CD4-positive, alpha-beta T cell (primary cell): ENCODE measurements around the gene INHBA. TPM values are rescaled to one million over a fixed set of nuclear protein-coding genes. Genes with fewer than 3 reads are reported as not detected.

Experiments used
- ATAC-seq: fragments of 200-7000 bp; cut with Tn5 transposase; one replicate; pipeline ENCODE4 v1.10.0; 2022; ENCODE audit warnings: mild to moderate bottlenecking; ENCODE audit not compliant: poor library complexity
- CTCF ChIA-PET: fragments of 350-600 bp; sonication (Branson Sonifier 250); formaldehyde crosslinking; loops from one replicate; lab custom pipeline; 2021; ENCODE audit warnings: antibody characterized with exemption, inconsistent platforms; lab: Charles Lee
- POLR2A ChIA-PET: fragments of 350-600 bp; sonication (Branson Sonifier 250); formaldehyde crosslinking; loops from one replicate; lab custom pipeline; 2021; ENCODE audit warnings: antibody characterized with exemption, inconsistent platforms; lab: Charles Lee
- DNase-seq, 14 experiments: peaks; one replicate each; pipeline ENCODE4 v3.0.0-alpha.2; 2013 to 2020; ENCODE audit warnings: mixed read lengths in 2 of 14
- H3K27ac ChIP-seq, 2 donors: one replicate each; pipeline versions ENCODE4 v1.5.1 to v1.7.0; 2013; ENCODE audit warnings: low read length in 2 of 2, low read depth in 1 of 2, mild to moderate bottlenecking in 1 of 2
- H3K27me3 ChIP-seq, 2 experiments: 1 replicate in 1 of 2; 2 replicates in 1 of 2; pipeline versions ENCODE4 v1.6.1 to v1.7.0; 2013; ENCODE audit warnings: low read length in 2 of 2, control low read depth in 1 of 2, mild to moderate bottlenecking in 1 of 2, moderate library complexity in 1 of 2; ENCODE audit not compliant: insufficient read depth in 2 of 2, control insufficient read depth in 1 of 2
- H3K36me3 ChIP-seq: one replicate; pipeline ENCODE4 v1.6.1; 2013; ENCODE audit warnings: low read length, control low read depth; ENCODE audit not compliant: insufficient read depth
- H3K4me1 ChIP-seq: one replicate; pipeline ENCODE4 v1.6.1; 2013; ENCODE audit warnings: low read length, control low read depth; ENCODE audit not compliant: insufficient read depth
- H3K4me3 ChIP-seq: one replicate; pipeline ENCODE4 v1.5.1; 2013; ENCODE audit warnings: mild to moderate bottlenecking, low read length, moderate library complexity
- H3K9me3 ChIP-seq, 2 experiments: 1 replicate in 1 of 2; 2 replicates in 1 of 2; pipeline versions ENCODE4 v1.6.1 to v1.7.0; 2013; ENCODE audit warnings: low read length in 2 of 2, mild to moderate bottlenecking in 2 of 2, control low read depth in 1 of 2, moderate library complexity in 1 of 2; ENCODE audit not compliant: control insufficient read depth in 1 of 2, insufficient read depth in 1 of 2
- H3K27ac Mint-ChIP-seq: one replicate; pipeline ENCODE4 v1.8.0; 2020; ENCODE audit warnings: mixed read lengths
- H3K27me3 Mint-ChIP-seq: one replicate; pipeline ENCODE4 v1.8.0; 2021; ENCODE audit warnings: mixed read lengths
- H3K36me3 Mint-ChIP-seq: one replicate; pipeline ENCODE4 v1.8.0; 2021; ENCODE audit warnings: low read depth, mixed read lengths
- H3K4me1 Mint-ChIP-seq: one replicate; pipeline ENCODE4 v1.8.0; 2021; ENCODE audit warnings: low read depth, mixed read lengths
- H3K4me3 Mint-ChIP-seq: one replicate; pipeline ENCODE4 v1.8.0; 2020; ENCODE audit warnings: mild to moderate bottlenecking, mixed read lengths
- H3K9me3 Mint-ChIP-seq: one replicate; pipeline ENCODE4 v1.8.0; 2020; ENCODE audit warnings: mixed read lengths
- intact Hi-C, 2 experiments: fragments of 100-400 bp; cut with DNase I in 1 of 2; cut with micrococcal nuclease in 1 of 2; formaldehyde crosslinking; loops; one replicate each; pipeline versions ENCODE4 v1.15.1 to v1.9.0; 2023 to 2025; cut with DNase I, micrococcal nuclease
- total RNA-seq, 174 experiments: library from RNA in 2 of 174; stranded (reverse) in 2 of 174; gene quantifications; one replicate each; pipeline ENCODE4 v1.2.3 and lab custom pipeline; 2021 to 2026
- TF ChIP-seq, protein P1 (sequence below): fragments of 200-600 bp; IDR thresholded peaks from one replicate; pipeline ENCODE4 v1.8.0; 2022; ENCODE audit warnings: antibody characterized with exemption, mild to moderate bottlenecking

INHBA gene
- total RNA-seq, 2 experiments from 2014 or later: not detected

DNA sequence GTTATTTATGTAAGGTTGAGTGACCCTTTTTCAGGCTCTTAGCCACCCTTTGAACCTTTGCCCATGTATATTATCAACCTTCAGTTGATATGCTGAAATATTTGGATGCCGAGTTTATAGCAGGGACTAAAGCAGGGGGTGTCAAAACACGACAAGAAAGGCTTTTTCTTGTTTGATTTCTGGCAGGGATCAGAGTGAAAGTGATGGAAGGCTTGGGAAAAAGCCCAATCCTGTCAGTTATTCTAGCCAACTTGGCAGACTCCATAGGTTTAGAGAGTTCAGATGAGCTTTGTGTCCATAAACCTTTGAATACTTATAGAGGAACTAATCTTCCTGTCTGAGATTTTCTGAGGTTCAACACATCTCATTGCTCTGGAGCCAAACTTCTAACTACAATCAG, 47.5 kb downstream of the INHBA start:
- no peak overlapping the region for H3K27ac Mint-ChIP-seq
- H3K4me1 ChIP-seq: no peaks in the 10 kb centered on the region
- ChIA-PET CTCF (no interaction called here), POLR2A (no interaction called here)
- H3K36me3 Mint-ChIP-seq: no peaks in the 10 kb centered on the region
- H3K9me3 ChIP-seq: no peaks in the 10 kb centered on the region
- H3K36me3 ChIP-seq: no peaks in the 10 kb centered on the region
- no peaks in the 10 kb centered on the region for H3K9me3 Mint-ChIP-seq
- H3K27ac ChIP-seq: no peak overlapping the region
- DNase-seq (no peak), ATAC-seq (no peak)
- H3K4me3 Mint-ChIP-seq: no peak overlapping the region
- H3K27me3 Mint-ChIP-seq: no peaks in the 10 kb centered on the region
- H3K4me3 ChIP-seq: no peak overlapping the region
- intact Hi-C loops: no loop called here
- H3K27me3 ChIP-seq: no peaks in the 10 kb centered on the region
- TF ChIP-seq, protein P1, sequence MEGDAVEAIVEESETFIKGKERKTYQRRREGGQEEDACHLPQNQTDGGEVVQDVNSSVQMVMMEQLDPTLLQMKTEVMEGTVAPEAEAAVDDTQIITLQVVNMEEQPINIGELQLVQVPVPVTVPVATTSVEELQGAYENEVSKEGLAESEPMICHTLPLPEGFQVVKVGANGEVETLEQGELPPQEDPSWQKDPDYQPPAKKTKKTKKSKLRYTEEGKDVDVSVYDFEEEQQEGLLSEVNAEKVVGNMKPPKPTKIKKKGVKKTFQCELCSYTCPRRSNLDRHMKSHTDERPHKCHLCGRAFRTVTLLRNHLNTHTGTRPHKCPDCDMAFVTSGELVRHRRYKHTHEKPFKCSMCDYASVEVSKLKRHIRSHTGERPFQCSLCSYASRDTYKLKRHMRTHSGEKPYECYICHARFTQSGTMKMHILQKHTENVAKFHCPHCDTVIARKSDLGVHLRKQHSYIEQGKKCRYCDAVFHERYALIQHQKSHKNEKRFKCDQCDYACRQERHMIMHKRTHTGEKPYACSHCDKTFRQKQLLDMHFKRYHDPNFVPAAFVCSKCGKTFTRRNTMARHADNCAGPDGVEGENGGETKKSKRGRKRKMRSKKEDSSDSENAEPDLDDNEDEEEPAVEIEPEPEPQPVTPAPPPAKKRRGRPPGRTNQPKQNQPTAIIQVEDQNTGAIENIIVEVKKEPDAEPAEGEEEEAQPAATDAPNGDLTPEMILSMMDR: no peak
- no peaks in the 10 kb centered on the region for H3K4me1 Mint-ChIP-seq

DNA sequence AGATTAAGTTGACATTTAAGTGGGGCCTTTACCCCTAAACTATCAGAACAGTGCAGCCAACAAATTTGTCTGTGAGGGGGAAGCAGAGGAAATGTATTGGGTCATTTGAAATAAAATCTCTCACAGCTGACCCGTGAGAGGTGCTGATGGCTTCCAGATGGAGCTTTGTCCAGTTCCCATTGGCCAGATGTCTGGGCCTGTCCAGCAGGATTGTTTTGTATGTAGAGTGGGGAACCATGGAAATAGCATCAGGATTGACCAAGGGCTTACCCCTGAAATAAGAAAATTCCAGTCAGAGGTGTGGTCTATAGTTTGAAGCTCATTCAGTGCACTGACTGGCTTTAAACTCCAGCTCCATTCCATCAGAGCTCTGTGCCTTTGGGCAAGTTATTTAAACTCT, 50.6 kb downstream of the INHBA start:
- Mint-ChIP-seq H3K4me3 (no peak overlapping the region), H3K36me3 (no peaks in the 10 kb centered on the region), H3K27ac (no peak overlapping the region), H3K9me3 (no peaks in the 10 kb centered on the region), H3K27me3 (no peaks in the 10 kb centered on the region), H3K4me1 (no peaks in the 10 kb centered on the region)
- no peaks in the 10 kb centered on the region for H3K4me1 ChIP-seq
- no peaks in the 10 kb centered on the region for H3K36me3 ChIP-seq
- no peaks in the 10 kb centered on the region for H3K27me3 ChIP-seq
- ATAC-seq (no peak), DNase-seq (no peak)
- H3K27ac ChIP-seq: no peak overlapping the region
- H3K4me3 ChIP-seq: no peak overlapping the region
- TF ChIP-seq, protein P1: no peak
- intact Hi-C loops: no loop called here
- CTCF ChIA-PET: interaction anchor here (1.2 kb wide), 1 partner anchor 15 kb away, joined by 4 read pairs; no protein-coding TSS in a partner anchor
- H3K9me3 ChIP-seq: no peaks in the 10 kb centered on the region
- POLR2A ChIA-PET: no interaction called here

DNA sequence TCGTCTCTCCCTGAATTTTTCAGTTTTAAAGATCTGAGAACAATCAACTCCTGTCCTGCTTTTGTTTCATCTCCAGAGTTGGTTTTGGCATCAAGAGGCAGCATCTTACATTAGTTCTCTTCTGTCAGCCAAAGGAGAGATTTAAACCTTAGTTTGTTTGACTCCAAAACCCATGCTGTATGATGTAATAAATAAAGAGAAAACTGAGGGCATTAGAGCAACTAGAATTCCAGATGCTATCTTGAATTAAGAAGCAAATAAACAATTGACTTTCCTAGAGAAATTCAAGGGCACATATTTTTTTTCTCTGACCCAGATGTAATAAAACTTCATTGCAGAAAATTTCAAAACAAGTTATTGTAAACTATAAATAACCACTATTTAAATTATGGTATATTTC, 54.4 kb downstream of the INHBA start:
- ATAC-seq: no peak
- Mint-ChIP-seq H3K4me1 (no peaks in the 10 kb centered on the region), H3K4me3 (no peak overlapping the region), H3K36me3 (no peaks in the 10 kb centered on the region), H3K27ac (no peak overlapping the region), H3K27me3 (no peaks in the 10 kb centered on the region), H3K9me3 (no peaks in the 10 kb centered on the region)
- H3K27me3 ChIP-seq: no peaks in the 10 kb centered on the region
- no peak overlapping the region for H3K4me3 ChIP-seq
- CTCF ChIA-PET: no interaction called here
- TF ChIP-seq, protein P1: no peak
- H3K36me3 ChIP-seq: no peaks in the 10 kb centered on the region
- peaks cover 0 to 3% of the 10 kb centered on the region in 2 experiments for H3K9me3 ChIP-seq
- no peak for DNase-seq
- intact Hi-C loops: no loop called here
- POLR2A ChIA-PET: no interaction called here
- H3K4me1 ChIP-seq: no peaks in the 10 kb centered on the region
- no peak overlapping the region for H3K27ac ChIP-seq
